Stimulated activated CD4-positive, alpha-beta T cell treated with anti-CD3 and anti-CD28 coated beads, Interleukin-2, amount 100 ng/mL, for 48 hours (primary cell): ENCODE data around the gene KIF2C.
A peak's percentile ranks its signal among the peaks of the same experiment; 100 is the strongest.
"Not testable (repeated sequence)": the region's sequence is repeated elsewhere in the genome, so short reads cannot be mapped to it uniquely, and the experiment has no call there.

ENCODE experiments used
- DNase-seq, 2 donors: peaks; one replicate each; pipeline ENCODE4 v3.0.0-alpha.2; 2020

KIF2C gene

GRCh38 chr1:44720281-44720680, 19.4 kb upstream of the KIF2C start:
- no peak for DNase-seq

- DNase-seq: peak; percentile 76 to 77
Measured at GRCh38 chr1:44721485-44722361, 17.9 kb upstream of the KIF2C start.

- peak in 1 of 2 donors; percentile 23 for DNase-seq
Measured at GRCh38 chr1:44723064-44723463, 16.6 kb upstream of the KIF2C start.

- DNase-seq: peak; percentile 45 to 48
Measured at GRCh38 chr1:44723496-44724295, 15.9 kb upstream of the KIF2C start.

GRCh38 chr1:44724296-44724954, 15.2 kb upstream of the KIF2C start:
- DNase-seq: no peak

GRCh38 chr1:44724955-44725698, 14.5 kb upstream of the KIF2C start:
- DNase-seq: no peak

GRCh38 chr1:44730741-44731512, 8.7 kb upstream of the KIF2C start, which contains the start of gene RNU5D-1:
RNU5D-1 (minus strand) TSS chr1:44731170.
- DNase-seq: peak; percentile 96 to 97

GRCh38 chr1:44733365-44733764, 6.3 kb upstream of the KIF2C start:
- DNase-seq: no peak

GRCh38 chr1:44733784-44734183, 5.9 kb upstream of the KIF2C start:
- no peak for DNase-seq

- no peak for DNase-seq
Measured at GRCh38 chr1:44735992-44736391, 3.6 kb upstream of the KIF2C start.

- DNase-seq: not testable (repeated sequence)
Measured at GRCh38 chr1:44738953-44739306, 707 bp upstream of the KIF2C start.

- no peak for DNase-seq
Measured at GRCh38 chr1:44740179-44740617, 561 bp downstream of the KIF2C start.

GRCh38 chr1:44743211-44743610, 3.6 kb downstream of the KIF2C start:
- DNase-seq: no peak

- DNase-seq: no peak
Measured at GRCh38 chr1:44747878-44748277, 8.2 kb downstream of the KIF2C start.

GRCh38 chr1:44757420-44757819, 17.8 kb downstream of the KIF2C start:
- no peak for DNase-seq

- no peak for DNase-seq
Measured at GRCh38 chr1:44759077-44759476, 19.4 kb downstream of the KIF2C start.

GRCh38 chr1:44760876-44761275, 21.2 kb downstream of the KIF2C start:
- DNase-seq: no peak

GRCh38 chr1:44766421-44766820, 26.8 kb downstream of the KIF2C start:
- not testable (repeated sequence) for DNase-seq

GRCh38 chr1:44775078-44775929, 35.7 kb downstream of the KIF2C start, which contains the start of gene RPS8:
RPS8 (plus strand) TSS chr1:44775540; CDS start chr1:44775597, 57 bp downstream.
- peak; percentile 81 to 83 for DNase-seq

GRCh38 chr1:44775930-44776729, 36.5 kb downstream of the KIF2C start:
- DNase-seq: no peak
